Heart left ventricle (tissue), 16 donors: ENCODE results near the gene PHLPP2. TPM values are rescaled to one million over a fixed set of nuclear protein-coding genes. Genes with fewer than 3 reads are reported as not detected.

Experiments
- ATAC-seq, 4 donors: fragments of 200-7000 bp; cut with Tn5 transposase; one replicate each; pipeline ENCODE4 v1.9.1; 2020 to 2022; ENCODE audit warnings: moderate library complexity in 4 of 4, mild to moderate bottlenecking in 3 of 4, moderate number of reproducible peaks in 1 of 4
- DNase-seq, 5 donors: peaks; one replicate each; pipeline ENCODE4 v3.0.0-alpha.2; 2020
- H3K27ac ChIP-seq, 12 donors: fragments of 200-600 bp; sonication (generic) in 4 of 12; one replicate each; pipeline versions ENCODE4 v1.5.0 to v1.8.0; 2016 to 2022; ENCODE audit warnings: mild to moderate bottlenecking in 2 of 12
- H3K27me3 ChIP-seq, 9 donors: fragments of 200-600 bp; sonication (generic) in 2 of 9; one replicate each; pipeline versions ENCODE4 v1.5.1 to v1.8.0; 2016 to 2022; ENCODE audit warnings: mild to moderate bottlenecking in 3 of 9
- H3K36me3 ChIP-seq, 9 donors: fragments of 200-600 bp; sonication (generic) in 2 of 9; one replicate each; pipeline versions ENCODE4 v1.5.0 to v1.8.0; 2018 to 2022; ENCODE audit warnings: mild to moderate bottlenecking in 2 of 9
- H3K4me1 ChIP-seq, 12 donors: fragments of 200-600 bp; sonication (generic) in 4 of 12; one replicate each; pipeline versions ENCODE4 v1.5.0 to v1.8.0; 2016 to 2022; ENCODE audit warnings: mild to moderate bottlenecking in 3 of 12
- H3K4me3 ChIP-seq, 12 donors: fragments of 200-600 bp; sonication (generic) in 4 of 12; one replicate each; pipeline versions ENCODE4 v1.5.0 to v1.8.0; 2017 to 2022; ENCODE audit warnings: mild to moderate bottlenecking in 9 of 12, moderate library complexity in 4 of 12
- H3K9me3 ChIP-seq, 12 donors: fragments of 200-600 bp; sonication (generic) in 4 of 12; one replicate each; pipeline versions ENCODE4 v1.5.0 to v1.8.0; 2016 to 2022; ENCODE audit warnings: mild to moderate bottlenecking in 1 of 12
- POLR2A ChIP-seq, 2 donors: fragments of 450-650 bp; IDR thresholded peaks; one replicate each; pipeline ENCODE4 v1.6.1; 2017; ENCODE audit warnings: antibody characterized with exemption in 2 of 2, mild to moderate bottlenecking in 2 of 2, moderate library complexity in 2 of 2
- WGBS, 4 donors: extraction: QIAGEN DNeasy Blood & Tissue Kit in 2 of 4; methylation state at CpG; one replicate each; pipeline versions ENCODE4 v1.1.5 to v1.1.7; 2013 to 2018; 5-methylcytosine and 5-hydroxymethylcytosine counted together
- intact Hi-C, 10 donors: fragments of 100-400 bp; cut with DNase I; formaldehyde crosslinking; loops; one replicate each; pipeline versions ENCODE4 v1.11.1 to v1.14.2; 2022
- polyA plus RNA-seq, 2 donors: library from polyadenylated mRNA; stranded (reverse); fragments of 200-250 nt; gene quantifications; one replicate each; pipeline ENCODE4 v1.2.3, GENCODE V29; 2013
- total RNA-seq, 9 donors: library from RNA; depleted of rRNA in 2 of 9; stranded (reverse); fragments of >200 nt in 2 of 9; fragmentation: NEBNext Ultra II Directional in 3 of 9; extraction: Animal tissue kit (Norgen Biotek cat#: 25700) in 3 of 9; gene quantifications; one replicate each; pipeline versions ENCODE4 v1.1.0 to v1.2.4, GENCODE V29; 2016 to 2023
- TF ChIP-seq, protein P1 (sequence below), 12 donors: fragments of 200-600 bp; sonication (generic) in 4 of 12; IDR thresholded peaks; one replicate each; pipeline versions ENCODE4 v1.5.0 to v1.8.0; 2018 to 2022; ENCODE audit warnings: antibody characterized with exemption in 12 of 12, mild to moderate bottlenecking in 5 of 12
- donor health status: ischemic (EF 13 %, LVEDD 7.1; RV severe dilation, severe dysfunction).
- donor health status: healthy with polysubstance abuse.
- donor health status: DM: no; HTN: yes; CAD: no.
- donor health status: DM: no; HTN: no; CAD: no.
- donor health status: ischemic (EF 25% LVEDD 6.9; RV normal size, moderate dysfunction).
- donor health status: ischemic (EF 25% LVEDD 5.7; RV mildly dilated, moderate dysfunction).
- donor health status: healthy.
- donor health status: DM: yes; HTN: yes; CAD: no.
- donor health status: ischemic (EF 35%, LVEDD 5.7; RV mildly dilated, moderate dysfunction).
- donor health status: nonischemic (EF 11% LVEDD 7.7; RV severe dilation, severe dysfunction).
- donor health status: DM: yes; HTN: yes; CAD: no.
- donor health status: PGD.
- donor health status: ischemic (EF 29% LVEDD 5.4; RV normal size, mild dysfunction).
- donor health status: nonischemic (EF 23%, LVEDD 6.1; RV moderate dilation, normal function).

PHLPP2 gene
- total and polyA plus RNA-seq, 11 donors, result 0.99 to 7.4 (median 3.1) TPM

DNA sequence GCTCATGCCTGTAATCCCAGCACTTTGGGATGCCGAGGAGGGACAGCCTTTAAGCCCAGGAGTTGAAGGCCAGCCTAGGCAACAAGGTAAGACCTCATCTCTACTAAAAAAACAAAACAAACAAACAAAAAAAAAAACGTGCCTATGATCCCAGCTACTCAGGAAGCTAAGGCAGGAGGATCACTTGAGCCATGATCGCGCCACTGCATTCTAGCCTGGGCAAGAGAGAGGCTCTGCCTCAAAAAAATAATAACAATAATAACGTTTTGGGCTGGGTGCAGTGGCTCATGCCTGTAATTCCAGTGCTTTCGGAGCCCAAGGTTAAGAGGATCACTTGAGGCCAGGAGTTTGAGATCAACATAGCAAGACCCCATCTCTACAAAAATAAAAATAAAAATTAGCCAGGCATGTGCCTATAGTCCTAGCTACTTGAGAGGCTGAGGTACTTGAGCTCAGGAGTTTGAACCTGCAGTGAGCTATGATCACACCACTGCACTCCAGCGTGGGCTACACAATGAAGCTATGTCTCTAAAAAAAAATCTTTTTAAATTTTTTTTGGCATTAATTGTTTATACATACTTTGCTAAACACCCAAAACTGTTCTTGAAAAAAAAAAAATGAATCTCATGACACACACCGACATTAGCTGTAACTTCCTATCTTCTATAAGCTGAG lies 3.3 kb downstream of the PHLPP2 start:
- 80 to 93% (median 83%) methylated on average over 7 to 8 of the region's 8 CpGs for WGBS, 4 donors
- no peak for DNase-seq
- intact Hi-C loops, result no loop called here
- Histone ChIP-seq H3K36me3 (peaks cover 0 to 10% (median 0%) of the 10 kb centered on the region in 9 donors), H3K27ac (no peak overlapping the region), H3K4me3 (no peak overlapping the region), H3K27me3 (no peaks in the 10 kb centered on the region), H3K9me3 (no peaks in the 10 kb centered on the region), H3K4me1 (peaks cover 0 to 27% (median 9%) of the 10 kb centered on the region in 12 donors)
- no peak for TF ChIP-seq POLR2A (IDR thresholded peaks at IDR 0.05)
- TF ChIP-seq, protein P1, sequence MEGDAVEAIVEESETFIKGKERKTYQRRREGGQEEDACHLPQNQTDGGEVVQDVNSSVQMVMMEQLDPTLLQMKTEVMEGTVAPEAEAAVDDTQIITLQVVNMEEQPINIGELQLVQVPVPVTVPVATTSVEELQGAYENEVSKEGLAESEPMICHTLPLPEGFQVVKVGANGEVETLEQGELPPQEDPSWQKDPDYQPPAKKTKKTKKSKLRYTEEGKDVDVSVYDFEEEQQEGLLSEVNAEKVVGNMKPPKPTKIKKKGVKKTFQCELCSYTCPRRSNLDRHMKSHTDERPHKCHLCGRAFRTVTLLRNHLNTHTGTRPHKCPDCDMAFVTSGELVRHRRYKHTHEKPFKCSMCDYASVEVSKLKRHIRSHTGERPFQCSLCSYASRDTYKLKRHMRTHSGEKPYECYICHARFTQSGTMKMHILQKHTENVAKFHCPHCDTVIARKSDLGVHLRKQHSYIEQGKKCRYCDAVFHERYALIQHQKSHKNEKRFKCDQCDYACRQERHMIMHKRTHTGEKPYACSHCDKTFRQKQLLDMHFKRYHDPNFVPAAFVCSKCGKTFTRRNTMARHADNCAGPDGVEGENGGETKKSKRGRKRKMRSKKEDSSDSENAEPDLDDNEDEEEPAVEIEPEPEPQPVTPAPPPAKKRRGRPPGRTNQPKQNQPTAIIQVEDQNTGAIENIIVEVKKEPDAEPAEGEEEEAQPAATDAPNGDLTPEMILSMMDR (IDR thresholded peaks at IDR 0.05), result no peak
- no peak for ATAC-seq

DNA sequence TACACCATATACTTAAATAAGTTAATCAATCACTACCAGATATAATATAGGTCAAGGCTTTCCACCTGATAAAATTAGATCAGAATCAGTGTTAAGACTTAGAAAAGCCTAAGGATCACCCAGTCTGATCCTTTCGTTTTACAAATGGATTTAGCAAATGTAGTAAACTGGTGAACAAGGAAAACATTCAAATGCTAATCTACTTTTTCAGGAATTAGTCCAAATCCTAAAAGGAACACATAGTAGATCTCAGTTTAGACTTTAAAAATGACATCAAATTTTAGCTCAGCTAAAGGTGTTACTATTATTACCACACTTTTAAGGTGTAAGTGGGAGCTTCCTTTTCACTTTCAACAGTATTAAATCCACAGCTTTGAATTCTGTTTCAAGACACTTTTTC lies 12.0 kb downstream of the PHLPP2 start:
- 51 to 64% (median 57%) methylated on average over 1 of the region's 1 CpG for WGBS, 4 donors
- Histone ChIP-seq H3K9me3 (no peaks in the 10 kb centered on the region), H3K36me3 (peaks cover 0 to 24% (median 2%) of the 10 kb centered on the region in 9 donors), H3K4me3 (no peak overlapping the region), H3K27me3 (no peaks in the 10 kb centered on the region), H3K27ac (no peak overlapping the region), H3K4me1 (peaks cover 0 to 9% (median 0%) of the 10 kb centered on the region in 12 donors)
- no peak for ATAC-seq
- TF ChIP-seq, protein P1 (IDR thresholded peaks at IDR 0.05), result no peak
- TF ChIP-seq POLR2A (IDR thresholded peaks at IDR 0.05), result no peak
- no peak for DNase-seq
- intact Hi-C loops, result no loop called here

DNA sequence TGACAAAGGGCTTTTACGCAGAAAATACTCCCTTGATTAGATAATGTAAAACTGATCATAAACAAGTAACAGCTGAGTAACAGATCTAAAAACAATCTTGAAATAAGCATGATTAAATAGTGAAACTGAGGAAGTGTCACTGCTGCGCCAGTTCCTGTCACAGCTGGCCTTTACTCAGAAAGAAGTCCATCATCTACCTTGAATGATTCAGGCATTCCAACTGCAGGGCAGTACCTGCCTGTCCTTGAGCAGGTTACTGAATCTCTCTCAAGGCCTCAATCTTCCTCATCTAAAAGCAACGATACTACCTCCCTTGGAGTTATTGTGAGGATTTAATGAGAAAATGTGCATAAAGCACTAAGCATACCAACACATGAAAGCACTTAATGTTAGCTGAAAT lies 12.7 kb downstream of the PHLPP2 start:
- H3K4me1 ChIP-seq, result peaks cover 0 to 9% (median 0%) of the 10 kb centered on the region in 12 donors
- DNase-seq (no peak), ATAC-seq (no peak)
- H3K36me3 ChIP-seq, result peaks cover 0 to 24% (median 2%) of the 10 kb centered on the region in 9 donors
- intact Hi-C loops, result no loop called here
- no peaks in the 10 kb centered on the region for H3K9me3 ChIP-seq
- 61 to 76% (median 72%) methylated on average over 3 of the region's 3 CpGs for WGBS, 4 donors
- H3K27ac ChIP-seq, result no peak overlapping the region
- no peaks in the 10 kb centered on the region for H3K27me3 ChIP-seq
- TF ChIP-seq, protein P1 (IDR thresholded peaks at IDR 0.05), result no peak
- TF ChIP-seq POLR2A (IDR thresholded peaks at IDR 0.05), result no peak
- H3K4me3 ChIP-seq, result no peak overlapping the region

DNA sequence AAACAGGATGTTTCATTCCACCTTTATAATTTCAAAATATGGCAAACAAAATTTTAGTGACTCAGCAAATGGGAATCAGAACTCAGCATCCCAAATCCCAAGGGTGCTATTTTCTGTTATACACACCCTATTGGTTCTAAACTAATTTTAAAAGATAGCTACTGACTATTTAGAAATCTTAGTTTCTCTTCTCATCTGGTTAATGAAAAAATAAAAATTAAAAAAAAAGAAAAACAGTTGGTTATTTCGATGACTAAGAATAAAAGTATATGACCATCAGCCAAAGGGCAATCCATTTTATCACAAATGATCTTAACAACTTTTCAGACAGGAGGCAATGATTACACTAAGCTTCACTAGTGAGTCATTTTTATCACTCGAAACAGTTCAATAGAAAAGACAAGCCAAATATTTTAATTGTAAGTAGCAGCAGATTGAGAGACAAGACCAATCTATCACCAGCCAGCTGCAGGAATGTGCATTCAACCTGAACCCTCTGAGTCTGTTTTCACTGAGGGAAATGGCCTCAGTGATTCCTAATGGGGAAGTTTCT lies 15.2 kb downstream of the PHLPP2 start:
- no peak overlapping the region for H3K4me3 ChIP-seq
- peaks cover 0 to 19% (median 2%) of the 10 kb centered on the region in 9 donors for H3K36me3 ChIP-seq
- intact Hi-C loops, result no loop called here
- peaks cover 0 to 9% (median 0%) of the 10 kb centered on the region in 12 donors for H3K4me1 ChIP-seq
- H3K27me3 ChIP-seq, result no peaks in the 10 kb centered on the region
- TF ChIP-seq, protein P1 (IDR thresholded peaks at IDR 0.05), result no peak
- TF ChIP-seq POLR2A (IDR thresholded peaks at IDR 0.05), result no peak
- ATAC-seq (no peak), DNase-seq (no peak)
- 71 to 81% (median 75%) methylated on average over 2 of the region's 2 CpGs for WGBS, 4 donors
- no peaks in the 10 kb centered on the region for H3K9me3 ChIP-seq
- H3K27ac ChIP-seq, result no peak overlapping the region
